Hepatocyte (in vitro differentiated cells): ENCODE results near the gene SPRED2. TPM values are rescaled to one million over a fixed set of nuclear protein-coding genes. Genes with fewer than 3 reads are reported as not detected.

Experiments used
- DNase-seq: peaks from one replicate; pipeline ENCODE4 v3.0.0-alpha.2; 2016; ENCODE audit warnings: low spot score
- H2AFZ ChIP-seq: fragments of 200-600 bp; sonication (generic); 2 replicates; pipeline ENCODE4 v1.6.0; 2016; ENCODE audit warnings: antibody characterized with exemption, mild to moderate bottlenecking
- H3K27ac ChIP-seq: fragments of 200-600 bp; sonication (generic); 2 replicates; pipeline ENCODE4 v1.5.1; 2016; ENCODE audit warnings: mild to moderate bottlenecking
- H3K27me3 ChIP-seq: fragments of 200-600 bp; sonication (generic); 2 replicates; pipeline ENCODE4 v1.6.1; 2016
- H3K36me3 ChIP-seq: fragments of 200-600 bp; sonication (generic); replicated peaks from 2 replicates; pipeline ENCODE4 v1.5.1; 2016; ENCODE audit warnings: low read depth; ENCODE audit not compliant: insufficient read depth
- H3K4me1 ChIP-seq: fragments of 200-600 bp; sonication (generic); 2 replicates; pipeline ENCODE4 v1.5.1; 2016; ENCODE audit warnings: mild to moderate bottlenecking, moderate library complexity; ENCODE audit not compliant: insufficient read depth
- H3K4me2 ChIP-seq: fragments of 200-600 bp; sonication (generic); 2 replicates; pipeline ENCODE4 v1.6.0; 2016
- H3K4me3 ChIP-seq: fragments of 200-600 bp; sonication (generic); 2 replicates; pipeline ENCODE4 v1.5.1; 2016; ENCODE audit warnings: mild to moderate bottlenecking
- H3K79me2 ChIP-seq: fragments of 200-600 bp; sonication (generic); 2 replicates; pipeline ENCODE4 v1.6.0; 2017; ENCODE audit warnings: mild to moderate bottlenecking
- H3K9me2 ChIP-seq: fragments of 200-600 bp; sonication (generic); replicated peaks from 2 replicates; pipeline ENCODE4 v1.6.0; 2017; ENCODE audit warnings: mild to moderate bottlenecking; ENCODE audit not compliant: insufficient read depth
- H3K9me3 ChIP-seq: fragments of 200-600 bp; sonication (generic); 2 replicates; pipeline ENCODE4 v1.5.1; 2016; ENCODE audit warnings: low read depth, mild to moderate bottlenecking
- H4K20me1 ChIP-seq: fragments of 200-600 bp; sonication (generic); 2 replicates; pipeline ENCODE4 v1.6.0; 2016; ENCODE audit warnings: mild to moderate bottlenecking; ENCODE audit not compliant: insufficient read depth, poor library complexity, severe bottlenecking
- CTCF ChIP-seq: fragments of 200-600 bp; sonication (generic); IDR thresholded peaks from 2 replicates; pipeline ENCODE4 v1.5.1; 2016; ENCODE audit warnings: antibody characterized with exemption, mild to moderate bottlenecking; ENCODE audit not compliant: poor library complexity
- EZH2 ChIP-seq: fragments of 200-600 bp; sonication (generic); IDR thresholded peaks from 2 replicates; pipeline ENCODE4 v1.6.1; 2016; ENCODE audit warnings: antibody characterized with exemption, mild to moderate bottlenecking, borderline replicate concordance
- EZH2phosphoT487 ChIP-seq: fragments of 200-600 bp; sonication (generic); IDR thresholded peaks from one replicate; pipeline ENCODE4 v1.6.1; 2018; ENCODE audit warnings: antibody characterized with exemption, mild to moderate bottlenecking, low read depth, moderate library complexity; ENCODE audit not compliant: unreplicated experiment, severe bottlenecking
- WGBS: methylation state at CpG from one replicate; pipeline ENCODE4 v1.1.6; 2016; ENCODE audit warnings: low lambda C conversion rate; ENCODE audit errors: missing lambda C conversion rate; 5-methylcytosine and 5-hydroxymethylcytosine counted together
- polyA plus RNA-seq: library from polyadenylated mRNA; unstranded; fragments of >200 nt; fragmentation: Nextera tagmentation; extraction: Ambion mirVana; gene quantifications from 2 replicates; pipeline ENCODE4 v1.2.1, GENCODE V29; 2016
- total RNA-seq: library from RNA; depleted of rRNA; stranded (reverse); fragments of >200 nt; gene quantifications from 2 replicates; pipeline ENCODE4 v1.2.3, GENCODE V29; 2014

Gene SPRED2
- total and polyA plus RNA-seq, 2 experiments from 2014 or later, result 12.7 to 14.1 TPM

- TF ChIP-seq EZH2phosphoT487, result no peak
- TF ChIP-seq EZH2, result no peak
- no peak for TF ChIP-seq CTCF
- DNase-seq, result no peak
- no peaks in the 10 kb centered on the region for H3K9me3 ChIP-seq
- H3K27ac ChIP-seq, result no peak overlapping the region
- no peaks in the 10 kb centered on the region for H3K79me2 ChIP-seq
- H3K4me1 ChIP-seq, result peaks cover 8% of the 10 kb centered on the region
- H4K20me1 ChIP-seq, result no peaks in the 10 kb centered on the region
- no peak overlapping the region for H2AFZ ChIP-seq
- no peaks in the 10 kb centered on the region for H3K9me2 ChIP-seq
- H3K4me2 ChIP-seq, result no peak overlapping the region
- WGBS, result over 99% methylated on average over 24 of the region's 24 CpGs
- H3K27me3 ChIP-seq, result no peaks in the 10 kb centered on the region
- H3K4me3 ChIP-seq, result no peak overlapping the region
- no peaks in the 10 kb centered on the region for H3K36me3 ChIP-seq
These were observed 118.5 kb downstream of the SPRED2 start for GRCh38 chr2:65313954-65314256.

GRCh38 chr2:65313126-65313953 is 119.1 kb downstream of the SPRED2 start:
- Histone ChIP-seq H3K4me2 (no peak overlapping the region), H3K36me3 (no peaks in the 10 kb centered on the region), H3K27ac (no peak overlapping the region), H3K9me3 (no peaks in the 10 kb centered on the region), H3K79me2 (no peaks in the 10 kb centered on the region), H3K4me1 (peaks cover 8% of the 10 kb centered on the region), H3K9me2 (no peaks in the 10 kb centered on the region), H3K27me3 (no peaks in the 10 kb centered on the region), H3K4me3 (no peak overlapping the region), H2AFZ (no peak overlapping the region), H4K20me1 (no peaks in the 10 kb centered on the region)
- DNase-seq, result no peak
- TF ChIP-seq EZH2phosphoT487 (no peak), EZH2 (no peak), CTCF (no peak)
- WGBS, result 96% methylated on average over 51 of the region's 52 CpGs

GRCh38 chr2:65311596-65311995 is 120.8 kb downstream of the SPRED2 start:
- no peak overlapping the region for H3K4me3 ChIP-seq
- no peaks in the 10 kb centered on the region for H3K9me2 ChIP-seq
- 98% methylated on average over 7 of the region's 7 CpGs for WGBS
- peaks cover 8% of the 10 kb centered on the region for H3K4me1 ChIP-seq
- H3K4me2 ChIP-seq, result no peak overlapping the region
- no peaks in the 10 kb centered on the region for H4K20me1 ChIP-seq
- no peak overlapping the region for H2AFZ ChIP-seq
- no peaks in the 10 kb centered on the region for H3K9me3 ChIP-seq
- TF ChIP-seq EZH2, result no peak
- no peak for TF ChIP-seq EZH2phosphoT487
- no peak for TF ChIP-seq CTCF
- no peaks in the 10 kb centered on the region for H3K79me2 ChIP-seq
- no peak for DNase-seq
- no peak overlapping the region for H3K27ac ChIP-seq
- H3K27me3 ChIP-seq, result no peaks in the 10 kb centered on the region
- H3K36me3 ChIP-seq, result no peaks in the 10 kb centered on the region
